Measurements from ENCODE around the gene C10orf143.

Gene C10orf143

GRCh38 chr10:130111113-130111851 is 652 bp upstream of the C10orf143 start (continued):
- TF ChIP-seq ZNF747 (tag by site-specific recombination; IDR thresholded peaks at IDR 0.05) = no peak
- peak; percentile 8; the same call in 1 of the 2 replicates for TF ChIP-seq ZNF121 (tag by site-specific recombination; IDR thresholded peaks at IDR 0.05)
- peak; percentile 89 for TF ChIP-seq ZSCAN30 (tag by site-specific recombination; IDR thresholded peaks at IDR 0.05)
- TF ChIP-seq ZSCAN4 (tag by site-specific recombination; IDR thresholded peaks at IDR 0.05) = peak; percentile 40; the same call in 1 of the 2 replicates
- TF ChIP-seq ZNF10 (tag by site-specific recombination; IDR thresholded peaks at IDR 0.05) = no peak
- TF ChIP-seq ZBTB21 (tag by site-specific recombination; IDR thresholded peaks at IDR 0.05) = peak; percentile 14; the same call in 1 of the 2 replicates
- no peak for TF ChIP-seq RBAK (tag by site-specific recombination; IDR thresholded peaks at IDR 0.05)
- TF ChIP-seq ZNF76 (tag by site-specific recombination; IDR thresholded peaks at IDR 0.05; ENCODE audit: borderline replicate concordance, low read depth) = peak; percentile 93
- TF ChIP-seq ZNF394 (tag by site-specific recombination; IDR thresholded peaks at IDR 0.05; ENCODE audit: borderline replicate concordance) = peak; percentile 56; the same call in 1 of the 2 replicates
- 0 out of 2 replicates have a peak, but pooled peaks have one; percentile 14 for TF ChIP-seq KLF17 (tag by site-specific recombination; IDR thresholded peaks at IDR 0.05)
- TF ChIP-seq ZIC2 (tag by site-specific recombination; IDR thresholded peaks at IDR 0.05) = peak; percentile 42
- 0 out of 2 replicates have a peak, but pooled peaks have one; percentile 8 for TF ChIP-seq ZNF580 (tag by site-specific recombination; IDR thresholded peaks at IDR 0.05)

- POLR2A ChIA-PET = interaction anchor here (0.5 to 3.1 kb wide), 13 partner anchors 9 to 117 kb away, joined by 3 to 127 read pairs (median 5); partner anchors contain the start of gene GLRX3
- 0 out of 2 replicates have a peak, but pooled peaks have one; percentile 8 for TF ChIP-seq ZNF692 (tag by site-specific recombination; IDR thresholded peaks at IDR 0.05)
- peak; percentile 90 for TF ChIP-seq ZNF362 (tag by site-specific recombination; IDR thresholded peaks at IDR 0.05)
- TF ChIP-seq ZNF501 (tag by site-specific recombination; IDR thresholded peaks at IDR 0.05) = 0 out of 2 replicates have a peak, but pooled peaks have one; percentile 14
- TF ChIP-seq SP3 (tag by site-specific recombination; IDR thresholded peaks at IDR 0.05) = no peak
- TF ChIP-seq TRIM28 (IDR thresholded peaks at IDR 0.05; ENCODE audit: borderline replicate concordance, low read length) = peak; percentile 60; the same call in 1 of the 2 replicates
- TF ChIP-seq ZNF211 (tag by site-specific recombination; IDR thresholded peaks at IDR 0.05; ENCODE audit: low read depth) = no peak
- 0 out of 2 replicates have a peak, but pooled peaks have one; percentile 19 for TF ChIP-seq ZEB2 (tag by site-specific recombination; IDR thresholded peaks at IDR 0.05)
- no peak for TF ChIP-seq SP2 (tag by site-specific recombination; IDR thresholded peaks at IDR 0.05)
- TF ChIP-seq ZNF280D (tag by site-specific recombination; IDR thresholded peaks at IDR 0.05) = no peak
- 0 out of 2 replicates have a peak, but pooled peaks have one; percentile 19 for TF ChIP-seq INSM2 (tag by site-specific recombination; IDR thresholded peaks at IDR 0.05)
- peak; percentile 3 for TF ChIP-seq SETDB1 (IDR thresholded peaks at IDR 0.05; ENCODE audit: insufficient read length, low read length)
- TF ChIP-seq ZNF10 (tag by site-specific recombination; IDR thresholded peaks at IDR 0.05) = no peak
Measured at GRCh38 chr10:130109796-130110245, 809 bp downstream of the C10orf143 start.

More at GRCh38 chr10:130109796-130110245, 809 bp downstream of the C10orf143 start:
- Histone ChIP-seq H3K4me3 (ENCODE audit: low read depth, low read length) (peak overlapping the region; percentile 72), H3K9me3 (ENCODE audit: control insufficient read depth, insufficient read depth, low read depth, low read length) (no peaks in the 10 kb centered on the region), H3K4me1 (ENCODE audit: control insufficient read depth, insufficient read depth, low read length) (no peaks in the 10 kb centered on the region), H3K36me3 (ENCODE audit: control insufficient read depth in 2 of 2, insufficient read depth in 1 of 2, low read length in 2 of 2) (peaks cover 0 to under 1% of the 10 kb centered on the region in 2 experiments; a peak in 1 of 3 replicates), H3K27ac (ENCODE audit: extremely low read depth, low read depth, low read length) (peak overlapping the region; percentile 94)
- CTCF ChIA-PET = interaction anchor here (0.5 to 2.2 kb wide), 28 partner anchors 9 to 900 kb away, joined by 3 to 14 read pairs (median 4); partner anchors contain the start of gene GLRX3

Measured in HEK293 (cell line).